GM19452 (cell line): Measurements from ENCODE around the gene ZBTB45.
"Not testable (repeated sequence)": the region's sequence is repeated elsewhere in the genome, so short reads cannot be mapped to it uniquely, and the experiment has no call there.

Experiments used
- ATAC-seq: cut with Tn5 transposase; IDR thresholded peaks from one replicate; pipeline ENCODE4 v1.9.1; 2021; ENCODE audit not compliant: unreplicated experiment

ZBTB45 gene

GRCh38 chr19:58476498-58477015, 43.1 kb downstream of the ZBTB45 start:
- no peak for ATAC-seq

DNA sequence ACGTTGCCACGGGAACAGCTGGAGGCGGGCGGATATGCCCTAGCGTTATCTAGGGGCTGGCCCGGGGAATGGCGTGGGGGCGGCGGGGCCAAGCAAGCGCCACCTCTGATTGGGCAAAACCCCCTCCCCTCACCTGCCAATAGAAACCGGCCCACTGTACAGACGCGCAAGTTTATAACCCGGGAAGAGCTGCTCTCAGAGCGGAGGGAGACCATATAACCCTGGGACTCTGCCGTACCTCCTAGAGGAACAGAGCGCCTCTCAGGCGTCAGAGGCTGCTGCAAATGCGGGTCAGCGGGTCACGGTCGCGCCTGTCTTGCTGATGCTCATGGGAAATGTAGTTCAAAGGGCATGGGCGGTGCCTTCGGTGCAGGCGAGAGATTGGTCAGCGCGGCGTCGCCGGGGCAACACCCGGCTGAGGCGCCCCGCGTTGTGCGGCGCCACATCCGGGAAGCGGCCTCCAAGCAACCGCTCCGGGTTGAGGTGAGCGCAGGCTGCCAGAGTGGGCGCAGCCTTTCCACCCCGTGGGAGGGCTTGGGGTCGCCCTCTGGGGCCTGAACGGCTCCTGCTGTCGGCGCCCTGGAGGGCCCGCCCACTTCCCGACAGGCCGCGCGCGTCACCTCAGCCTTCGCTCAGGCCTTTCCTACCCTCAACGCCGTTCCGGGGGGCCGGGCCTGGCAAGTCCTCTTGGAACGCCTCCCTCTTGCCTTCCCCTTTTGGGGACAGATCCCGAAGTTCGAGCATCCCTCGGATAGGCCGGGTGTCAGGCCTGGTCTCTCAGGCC, 43.7 kb downstream of the ZBTB45 start, which contains the start of gene ZNF446:
Gene ZNF446 (plus strand): TSS at position 639 of the 784 bp plus-strand sequence. CDS start 867 bp downstream, outside the sequence.
- ATAC-seq = peak; percentile 83

DNA sequence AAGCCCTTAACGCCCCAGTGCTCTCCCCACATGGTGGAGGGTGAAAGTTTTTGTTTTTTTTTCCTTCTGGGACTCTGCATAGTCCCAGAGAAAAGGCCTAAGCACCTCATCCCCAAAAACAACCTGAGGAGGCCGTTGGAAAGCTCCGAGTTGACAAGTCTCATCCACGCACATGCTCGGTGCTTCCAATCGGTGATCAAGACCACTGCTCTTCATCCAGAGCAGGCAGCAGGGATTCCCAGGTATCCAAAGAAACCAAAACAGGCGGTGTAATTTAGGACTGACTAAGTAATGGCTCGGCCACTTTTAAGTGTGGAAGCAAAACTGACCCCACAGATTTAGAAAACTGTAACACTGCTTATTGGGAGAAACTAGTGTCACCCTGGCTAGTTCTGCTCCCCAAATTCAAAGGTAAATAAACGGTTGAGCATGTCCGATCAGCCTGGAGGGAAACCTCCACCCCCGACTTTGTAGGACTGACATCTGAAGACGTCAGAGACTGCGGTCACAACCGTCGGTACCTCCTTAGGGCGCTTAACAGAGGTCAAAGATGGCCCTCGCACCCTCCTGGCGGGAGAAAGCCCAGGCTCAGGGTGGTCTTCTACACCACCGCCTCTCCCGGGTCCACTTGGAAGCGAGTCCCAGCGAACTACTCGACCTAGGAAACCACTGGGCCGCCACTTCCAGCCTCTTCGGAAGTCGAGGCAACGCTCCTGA, 44.5 kb downstream of the ZBTB45 start:
- ATAC-seq = no peak

GRCh38 chr19:58474291-58474996, 45.2 kb downstream of the ZBTB45 start:
- no peak for ATAC-seq

- ATAC-seq = no peak
These were observed 45.8 kb downstream of the ZBTB45 start for GRCh38 chr19:58473775-58474174.

DNA sequence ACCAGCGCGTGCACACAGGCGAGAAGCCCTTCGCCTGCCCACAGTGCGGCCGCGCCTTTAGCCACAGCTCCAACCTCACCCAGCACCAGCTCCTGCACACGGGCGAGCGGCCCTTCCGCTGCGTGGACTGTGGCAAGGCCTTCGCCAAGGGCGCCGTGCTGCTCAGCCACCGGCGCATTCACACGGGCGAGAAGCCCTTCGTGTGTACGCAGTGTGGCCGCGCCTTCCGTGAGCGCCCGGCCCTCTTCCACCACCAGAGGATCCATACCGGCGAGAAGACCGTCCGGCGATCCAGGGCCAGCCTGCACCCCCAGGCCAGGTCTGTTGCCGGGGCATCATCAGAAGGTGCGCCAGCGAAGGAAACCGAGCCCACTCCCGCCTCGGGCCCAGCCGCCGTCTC, 47.9 kb downstream of the ZBTB45 start:
- ATAC-seq = no peak

- ATAC-seq = not testable (repeated sequence)
These were observed 48.6 kb downstream of the ZBTB45 start for GRCh38 chr19:58470837-58471543.

DNA sequence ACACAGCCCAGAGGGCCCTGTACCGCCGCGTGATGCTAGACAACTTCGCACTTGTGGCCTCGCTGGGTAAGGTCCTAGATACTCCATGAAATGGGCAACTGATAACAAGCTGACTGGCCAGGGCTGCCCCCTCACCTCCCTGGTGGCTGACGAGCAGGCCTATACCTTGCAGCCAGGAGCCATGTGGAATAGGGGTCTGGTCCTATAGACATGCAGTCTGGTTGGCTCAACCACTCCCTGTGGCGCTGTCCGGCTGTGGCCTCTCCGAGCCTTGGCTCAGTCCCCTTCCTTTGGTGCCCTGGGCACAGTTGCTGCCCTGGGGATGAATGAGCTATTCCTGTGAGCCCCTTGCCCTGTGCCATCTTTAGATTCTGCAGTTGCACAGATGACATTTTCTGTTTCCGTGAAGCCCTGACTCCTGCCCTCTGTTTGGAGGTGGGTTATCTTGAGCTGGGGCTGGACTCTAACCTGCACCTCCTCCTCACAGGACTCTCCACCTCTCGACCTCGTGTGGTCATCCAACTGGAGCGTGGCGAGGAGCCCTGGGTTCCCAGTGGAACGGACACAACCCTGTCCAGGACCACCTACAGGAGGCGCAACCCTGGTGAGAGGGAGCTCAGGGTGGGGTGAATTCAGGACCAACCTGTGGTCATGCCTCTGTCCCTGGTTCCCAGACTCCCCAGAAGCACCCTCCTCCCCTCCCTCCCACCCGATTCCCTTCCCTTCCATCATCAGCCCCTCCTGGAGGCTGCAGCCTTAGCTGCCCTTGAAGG, 50.2 kb downstream of the ZBTB45 start:
- no peak for ATAC-seq

DNA sequence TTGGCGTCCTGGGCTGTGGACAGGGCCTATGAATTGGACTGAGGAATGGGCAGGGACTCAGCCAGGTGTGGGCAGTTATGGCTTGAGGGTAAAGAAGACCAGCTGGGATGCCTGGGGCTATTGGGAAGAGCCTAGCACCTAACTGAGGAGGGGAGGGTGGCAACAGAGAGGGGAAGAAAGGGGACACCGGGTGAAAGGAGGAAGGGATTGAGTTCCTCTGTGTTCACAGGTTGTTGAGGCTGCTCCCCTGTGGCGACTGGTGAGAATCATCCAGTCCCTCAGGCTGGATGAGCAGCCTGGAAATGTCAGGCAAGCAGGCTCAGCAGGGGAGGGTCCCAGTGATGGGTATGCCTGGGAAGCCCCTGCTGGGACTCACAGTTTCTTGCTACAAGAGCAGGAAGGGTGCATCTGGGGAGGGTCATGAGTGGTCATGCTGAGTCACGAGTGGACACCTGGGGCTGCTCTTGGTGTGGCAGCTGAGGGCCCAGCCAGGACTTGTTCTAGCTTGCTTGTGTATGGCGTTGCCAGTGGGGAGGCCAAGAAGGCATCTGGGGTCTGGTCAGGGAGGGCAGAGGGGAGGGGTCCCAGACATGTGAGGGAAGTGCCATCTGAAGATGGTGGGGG, 51.3 kb downstream of the ZBTB45 start:
- no peak for ATAC-seq

GRCh38 chr19:58466760-58467589, 52.6 kb downstream of the ZBTB45 start, which contains the start of gene ZNF324:
TSS of gene ZNF324 (plus strand) at chr19:58467080. CDS start at chr19:58469186, 2,106 bp downstream.
- peak; percentile 86 for ATAC-seq

DNA sequence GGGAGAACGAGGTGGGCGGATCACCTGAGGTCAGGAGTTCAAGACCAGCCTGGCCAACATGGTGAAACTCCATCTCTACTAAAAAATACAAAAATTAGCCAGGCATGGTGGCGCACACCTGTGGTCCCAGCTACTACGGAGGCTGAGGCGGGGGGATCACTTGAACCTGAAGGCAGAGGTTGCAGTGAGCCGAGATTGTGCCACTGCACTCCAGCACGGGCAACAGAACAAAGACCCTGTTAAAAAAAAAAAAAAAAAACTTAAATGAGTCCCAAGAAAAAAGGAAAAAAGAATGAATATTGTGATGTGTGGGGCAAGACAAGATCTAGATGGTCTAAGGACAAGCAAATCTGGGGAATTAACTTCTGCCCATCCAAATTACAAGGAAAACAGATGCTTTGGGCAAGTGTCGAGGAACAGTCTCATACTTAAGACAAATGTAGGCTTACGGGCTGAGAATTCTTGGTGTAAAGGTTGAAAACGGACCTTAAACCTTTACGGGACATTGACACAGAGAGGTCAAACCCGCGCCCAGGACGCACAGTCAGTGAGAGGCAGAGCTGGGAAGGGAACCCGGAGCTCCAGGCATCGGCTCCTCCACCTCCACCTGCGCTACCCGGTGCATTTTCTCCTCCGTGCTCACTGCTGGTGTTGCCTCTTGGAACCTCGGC, 53.4 kb downstream of the ZBTB45 start:
- peak; percentile 31 for ATAC-seq
